AG10803 (cell line): ENCODE data around the gene EPB41L2.

Experiments used
- DNase-seq: peaks from one replicate; pipeline ENCODE4 v3.0.0; 2010; ENCODE audit warnings: low read depth
- H3K4me3 ChIP-seq: 2 replicates; pipeline ENCODE4 v1.5.1; 2011; ENCODE audit warnings: mild to moderate bottlenecking, low read length, control low read depth
- CTCF ChIP-seq: conservative IDR thresholded peaks from 2 replicates; pipeline ENCODE4 v1.5.1; 2011; ENCODE audit warnings: mild to moderate bottlenecking, low read length, control low read depth, inconsistent platforms

Gene EPB41L2

DNA sequence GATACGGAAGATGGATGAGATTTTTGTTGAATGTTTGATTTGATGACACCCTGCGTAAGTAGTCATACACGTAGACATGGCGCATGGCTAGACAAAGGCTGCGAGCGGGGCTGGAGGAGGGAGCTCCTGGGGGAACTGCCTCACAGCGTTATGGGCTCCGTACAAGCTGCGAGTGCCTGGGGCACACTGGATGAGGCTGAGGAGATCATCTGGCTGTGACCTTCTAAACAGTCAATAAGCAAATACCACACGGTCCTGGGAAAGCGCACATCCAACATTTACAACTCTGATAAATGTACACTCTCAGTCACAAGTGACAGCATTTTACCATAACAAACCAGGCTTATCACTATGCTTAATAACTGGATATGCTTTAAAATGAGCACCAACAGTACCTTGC lies 198.7 kb downstream of the EPB41L2 start:
- no peak for DNase-seq
- TF ChIP-seq CTCF: no peak
- H3K4me3 ChIP-seq: no peak overlapping the region

DNA sequence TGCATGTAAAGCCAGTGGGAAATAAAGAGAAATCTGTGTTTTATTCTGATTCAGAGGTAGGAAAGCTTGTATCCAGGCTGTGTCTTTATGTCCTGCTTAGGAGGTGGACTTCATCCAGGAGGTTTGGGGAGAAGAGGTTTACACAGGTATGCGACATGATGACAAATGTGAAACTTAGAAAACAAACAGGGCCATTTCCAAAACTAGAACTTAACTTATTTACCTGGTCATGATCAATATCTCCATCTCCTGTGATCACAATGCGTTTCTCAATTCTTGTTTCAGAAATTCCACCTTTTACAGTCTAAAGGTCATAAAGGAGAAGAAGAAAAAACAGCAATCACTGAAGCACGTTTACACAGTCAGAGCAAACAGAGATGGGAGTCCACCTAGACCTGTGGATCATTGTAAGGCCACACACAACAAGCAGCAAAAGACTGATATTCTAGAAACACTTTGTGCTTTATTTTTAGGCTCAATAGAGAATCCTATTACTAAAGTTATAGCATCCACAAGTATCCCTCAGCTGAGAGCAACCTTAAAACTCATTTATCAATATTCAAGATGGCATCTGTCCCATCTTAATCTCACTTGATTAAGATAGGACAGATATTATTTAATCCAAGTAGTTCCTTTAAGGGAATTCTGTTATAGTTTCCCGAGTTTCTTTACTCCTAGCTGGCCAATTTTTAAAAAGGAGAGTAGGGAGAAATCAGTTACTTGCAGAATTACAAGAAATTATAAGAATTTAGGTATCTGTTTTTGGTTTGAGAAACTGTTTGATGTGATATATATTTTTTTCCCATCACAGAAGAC lies 199.4 kb downstream of the EPB41L2 start:
- H3K4me3 ChIP-seq: no peak overlapping the region
- no peak for TF ChIP-seq CTCF
- DNase-seq: no peak

GRCh38 chr6:130862370-130862769 lies 200.7 kb downstream of the EPB41L2 start:
- TF ChIP-seq CTCF: no peak
- H3K4me3 ChIP-seq: no peak overlapping the region
- DNase-seq: no peak

DNA sequence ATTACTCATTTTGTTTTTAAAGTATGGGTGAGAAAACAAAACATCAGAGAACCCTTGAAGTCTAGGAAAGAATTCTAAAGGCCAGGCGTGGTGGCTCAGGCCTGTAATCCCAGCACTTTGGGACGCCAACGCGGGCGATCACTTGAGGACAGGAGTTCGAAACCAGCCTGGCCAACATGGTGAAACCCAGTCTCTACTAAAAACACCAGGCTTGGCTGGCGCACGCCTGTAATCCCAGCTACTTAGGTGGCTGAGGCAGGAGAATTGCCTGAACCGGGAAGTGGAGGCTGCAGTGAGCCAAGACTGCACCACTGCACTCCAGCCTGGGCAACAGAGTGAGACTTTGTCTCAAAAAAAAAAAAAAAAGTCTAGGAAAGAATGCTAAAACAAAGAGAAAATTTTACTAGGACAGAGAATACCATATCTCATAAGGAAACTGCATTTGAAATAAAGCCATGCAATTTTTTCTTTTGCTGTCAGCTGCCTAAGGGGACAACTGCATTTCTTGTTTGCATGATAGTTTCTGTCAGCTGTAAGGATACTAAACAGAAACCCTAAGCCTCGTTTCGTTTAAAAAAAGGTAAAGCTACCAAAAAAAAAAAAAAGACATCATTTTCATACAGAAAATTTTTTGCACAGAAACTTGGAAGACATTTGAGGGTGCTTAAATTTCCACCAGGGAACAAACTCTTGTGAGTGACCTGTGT lies 203.7 kb downstream of the EPB41L2 start:
- no peak for DNase-seq
- no peak overlapping the region for H3K4me3 ChIP-seq
- TF ChIP-seq CTCF: no peak

GRCh38 chr6:130858498-130859160 lies 204.4 kb downstream of the EPB41L2 start:
- no peak overlapping the region for H3K4me3 ChIP-seq
- no peak for DNase-seq
- no peak for TF ChIP-seq CTCF

DNA sequence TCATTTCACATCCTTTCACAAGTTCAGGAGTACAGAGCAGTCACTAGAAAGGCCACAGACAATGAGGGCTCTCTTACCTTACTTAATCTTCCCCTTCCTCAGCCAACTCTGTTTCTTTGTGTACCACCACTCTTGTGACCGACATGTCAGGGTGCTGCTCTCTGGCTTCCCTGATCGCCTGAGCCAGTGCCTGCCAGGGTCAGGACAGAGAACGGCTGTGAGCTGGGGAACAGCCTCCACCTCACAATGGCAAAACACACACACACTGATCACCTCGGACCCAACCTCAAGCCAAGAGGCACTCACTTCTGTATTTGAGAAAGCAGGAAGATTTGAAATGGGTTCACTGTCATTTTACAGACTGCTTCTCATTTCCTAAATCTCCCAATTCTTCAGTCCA lies 205.0 kb downstream of the EPB41L2 start:
- no peak for DNase-seq
- TF ChIP-seq CTCF: no peak

More for the DNA sequence above, 205.0 kb downstream of the EPB41L2 start:
- H3K4me3 ChIP-seq: no peak overlapping the region
